PC-9 (cell line): ENCODE results near the gene MZT2B.
"Not testable (repeated sequence)": the region's sequence is repeated elsewhere in the genome, so short reads cannot be mapped to it uniquely, and the experiment has no call there.

Experiments
- EZH2 ChIP-seq: fragments of 200-600 bp; sonication (generic); IDR thresholded peaks from 2 replicates; pipeline ENCODE4 v1.8.0; 2017; ENCODE audit warnings: antibody characterized with exemption, low read depth
- TF ChIP-seq, protein P1 (sequence below): fragments of 200-600 bp; sonication (generic); conservative IDR thresholded peaks from 2 replicates; pipeline ENCODE4 v1.6.1; 2017; ENCODE audit warnings: mixed run types, antibody characterized with exemption, mild to moderate bottlenecking, moderate library complexity

GRCh38 chr2:130230907-130231306 is 48.8 kb downstream of the MZT2B start:
- TF ChIP-seq, protein P1, sequence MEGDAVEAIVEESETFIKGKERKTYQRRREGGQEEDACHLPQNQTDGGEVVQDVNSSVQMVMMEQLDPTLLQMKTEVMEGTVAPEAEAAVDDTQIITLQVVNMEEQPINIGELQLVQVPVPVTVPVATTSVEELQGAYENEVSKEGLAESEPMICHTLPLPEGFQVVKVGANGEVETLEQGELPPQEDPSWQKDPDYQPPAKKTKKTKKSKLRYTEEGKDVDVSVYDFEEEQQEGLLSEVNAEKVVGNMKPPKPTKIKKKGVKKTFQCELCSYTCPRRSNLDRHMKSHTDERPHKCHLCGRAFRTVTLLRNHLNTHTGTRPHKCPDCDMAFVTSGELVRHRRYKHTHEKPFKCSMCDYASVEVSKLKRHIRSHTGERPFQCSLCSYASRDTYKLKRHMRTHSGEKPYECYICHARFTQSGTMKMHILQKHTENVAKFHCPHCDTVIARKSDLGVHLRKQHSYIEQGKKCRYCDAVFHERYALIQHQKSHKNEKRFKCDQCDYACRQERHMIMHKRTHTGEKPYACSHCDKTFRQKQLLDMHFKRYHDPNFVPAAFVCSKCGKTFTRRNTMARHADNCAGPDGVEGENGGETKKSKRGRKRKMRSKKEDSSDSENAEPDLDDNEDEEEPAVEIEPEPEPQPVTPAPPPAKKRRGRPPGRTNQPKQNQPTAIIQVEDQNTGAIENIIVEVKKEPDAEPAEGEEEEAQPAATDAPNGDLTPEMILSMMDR = not testable (repeated sequence)
- TF ChIP-seq EZH2 = not testable (repeated sequence)
